Spleen (tissue), 11 donors: ENCODE measurements around the gene ANTXR2. TPM values are rescaled to one million over a fixed set of nuclear protein-coding genes. Genes with fewer than 3 reads are reported as not detected.

Experiments
- DNase-seq: peaks from one replicate; pipeline ENCODE4 v3.0.0-alpha.2; 2020
- H3K27ac ChIP-seq, 8 donors: fragments of 200-600 bp; sonication (generic) in 7 of 8; 1 replicate in 4 of 8; 2 replicates in 4 of 8; pipeline versions ENCODE4 v1.5.0 to v1.8.0; 2016 to 2021; ENCODE audit warnings: inconsistent platforms in 4 of 8, mild to moderate bottlenecking in 4 of 8, moderate library complexity in 1 of 8
- H3K27me3 ChIP-seq, 7 donors: fragments of 200-600 bp; sonication (generic) in 6 of 7; replicated peaks in 1 of 7; 1 replicate in 4 of 7; 2 replicates in 3 of 7; pipeline versions ENCODE4 v1.5.0 to v1.8.0; 2016 to 2021; ENCODE audit warnings: inconsistent platforms in 3 of 7, mild to moderate bottlenecking in 1 of 7
- H3K36me3 ChIP-seq, 6 donors: fragments of 200-600 bp; sonication (generic) in 5 of 6; 1 replicate in 4 of 6; 2 replicates in 2 of 6; pipeline versions ENCODE4 v1.5.0 to v1.8.0; 2016 to 2021; ENCODE audit warnings: inconsistent platforms in 2 of 6
- H3K4me1 ChIP-seq, 6 donors: fragments of 200-600 bp; sonication (generic) in 5 of 6; 1 replicate in 3 of 6; 2 replicates in 3 of 6; pipeline versions ENCODE4 v1.5.0 to v1.8.0; 2016 to 2021; ENCODE audit warnings: inconsistent platforms in 3 of 6
- H3K4me3 ChIP-seq, 8 donors: fragments of 200-600 bp; sonication (generic) in 7 of 8; 1 replicate in 4 of 8; 2 replicates in 4 of 8; pipeline versions ENCODE4 v1.5.0 to v1.8.0; 2016 to 2021; ENCODE audit warnings: inconsistent platforms in 4 of 8, mild to moderate bottlenecking in 4 of 8, moderate library complexity in 2 of 8
- H3K9me3 ChIP-seq, 8 donors: fragments of 200-600 bp; sonication (generic) in 7 of 8; 1 replicate in 4 of 8; 2 replicates in 4 of 8; pipeline versions ENCODE4 v1.5.0 to v1.8.0; 2016 to 2021; ENCODE audit warnings: inconsistent platforms in 4 of 8
- CTCF ChIP-seq, 11 experiments: fragments of 200-600 bp in 7 of 11; fragments of 450-650 bp in 4 of 11; sonication (generic) in 4 of 11; IDR thresholded peaks in 8 of 11; conservative IDR thresholded peaks in 3 of 11; 1 replicate in 7 of 11; 2 replicates in 4 of 11; pipeline versions ENCODE4 v1.4.0 to v1.8.0; 2016 to 2021; ENCODE audit warnings: antibody characterized with exemption in 11 of 11, inconsistent platforms in 4 of 11, mild to moderate bottlenecking in 1 of 11
- POLR2A ChIP-seq, 3 donors: fragments of 450-650 bp; IDR thresholded peaks; one replicate each; pipeline ENCODE4 v1.5.1; 2017; ENCODE audit warnings: antibody characterized with exemption in 3 of 3, mild to moderate bottlenecking in 1 of 3
- POLR2AphosphoS5 ChIP-seq, 3 donors: sonication (generic); formaldehyde crosslinking; IDR thresholded peaks; one replicate each; pipeline ENCODE4 v1.5.1; 2017; ENCODE audit warnings: antibody characterized with exemption in 3 of 3
- WGBS, 5 donors: extraction: QIAGEN DNeasy Blood & Tissue Kit in 3 of 5; methylation state at CpG; one replicate each; pipeline versions ENCODE4 v1.1.5 to v1.1.7; 2013 to 2018; 5-methylcytosine and 5-hydroxymethylcytosine counted together
- intact Hi-C: fragments of 100-400 bp; cut with DNase I; formaldehyde crosslinking; loops from one replicate; pipeline ENCODE4 v1.15.0; 2023; ENCODE audit warnings: low total_unique reads
- polyA plus RNA-seq, 3 donors: library from polyadenylated mRNA; stranded (reverse); fragments of 200-250 nt; gene quantifications; one replicate each; pipeline ENCODE4 v1.2.1, GENCODE V29; 2013
- total RNA-seq, 7 donors: library from RNA; depleted of rRNA in 3 of 7; stranded (reverse); fragments of >200 nt in 3 of 7; fragmentation: NEBNext Ultra II Directional in 4 of 7; extraction: Animal tissue kit (Norgen Biotek cat#: 25700) in 4 of 7; gene quantifications; one replicate each; pipeline versions ENCODE4 v1.1.0 to v1.2.1, GENCODE V29; 2016 to 2021
- donor health status: healthy with polysubstance abuse.
- donor health status: DM: no; HTN: no; CAD: no; lungs with moderate emphysema.
- donor health status: DM: no; HTN: no; CAD: no.
- donor health status: Bipolar disorder and iron deficiency.
- donor health status: healthy.
- donor health status: DM: no; HTN: no; CAD: no.
- donor health status: DM: yes; HTN: yes; CAD: no.

The ANTXR2 gene
- total and polyA plus RNA-seq, 10 donors = 3.7 to 56.3 (median 37.3) TPM

- intact Hi-C loops = no loop called here
- H3K9me3 ChIP-seq = no peaks in the 10 kb centered on the region
- DNase-seq = no peak
- no peaks in the 10 kb centered on the region for H3K27me3 ChIP-seq
- H3K4me3 ChIP-seq = peak overlapping the region in 1 of 8 donors; percentile 18
- no peak for TF ChIP-seq POLR2A (IDR thresholded peaks at IDR 0.05)
- no peak for TF ChIP-seq POLR2AphosphoS5 (IDR thresholded peaks at IDR 0.05)
- no peak for TF ChIP-seq CTCF (IDR thresholded peaks at IDR 0.05 in 8 of 11, conservative IDR thresholded peaks at IDR 0.05 in 3 of 11)
- peak overlapping the region; percentile 42 to 72 (median 66) for H3K27ac ChIP-seq
- peaks cover 0 to 31% (median 0%) of the 10 kb centered on the region in 6 donors for H3K36me3 ChIP-seq
- H3K4me1 ChIP-seq = peaks cover 16 to 40% (median 31%) of the 10 kb centered on the region in 6 donors
- 44 to 51% (median 50%) methylated on average over 2 of the region's 2 CpGs for WGBS, 5 donors
Measured at GRCh38 chr4:80036949-80037685, 35.9 kb downstream of the ANTXR2 start.

- peaks cover 0 to 33% (median under 1%) of the 10 kb centered on the region in 6 donors for H3K36me3 ChIP-seq
- intact Hi-C loops = no loop called here
- peak overlapping the region in 1 of 8 donors; percentile 18 for H3K4me3 ChIP-seq
Measured at GRCh38 chr4:80036306-80036705, 36.7 kb downstream of the ANTXR2 start.

GRCh38 chr4:80035336-80035735 is 37.7 kb downstream of the ANTXR2 start:
- Histone ChIP-seq H3K4me3 (no peak overlapping the region), H3K9me3 (no peaks in the 10 kb centered on the region), H3K4me1 (peaks cover 16 to 40% (median 31%) of the 10 kb centered on the region in 6 donors), H3K27me3 (no peaks in the 10 kb centered on the region), H3K27ac (peak overlapping the region in 4 of 8 donors; percentile 6 to 70 (median 37)), H3K36me3 (peaks cover 0 to 43% (median 6%) of the 10 kb centered on the region in 6 donors)
- no peak for TF ChIP-seq CTCF (IDR thresholded peaks at IDR 0.05 in 8 of 11, conservative IDR thresholded peaks at IDR 0.05 in 3 of 11)
- TF ChIP-seq POLR2AphosphoS5 (IDR thresholded peaks at IDR 0.05) = peak in 1 of 3 donors; percentile 41
- TF ChIP-seq POLR2A (IDR thresholded peaks at IDR 0.05) = no peak
- DNase-seq = no peak
- 53 to 60% (median 56%) methylated on average over 2 of the region's 2 CpGs for WGBS, 5 donors
- intact Hi-C loops = no loop called here

More at GRCh38 chr4:80036306-80036705, 36.7 kb downstream of the ANTXR2 start:
- 65 to 84% (median 82%) methylated on average over 7 of the region's 7 CpGs for WGBS, 5 donors
- Histone ChIP-seq H3K9me3 (no peaks in the 10 kb centered on the region), H3K27me3 (no peaks in the 10 kb centered on the region), H3K4me1 (peaks cover 16 to 40% (median 31%) of the 10 kb centered on the region in 6 donors), H3K27ac (peak overlapping the region; percentile 42 to 72 (median 66))
- DNase-seq = no peak
- TF ChIP-seq POLR2AphosphoS5 (IDR thresholded peaks at IDR 0.05) (no peak), POLR2A (IDR thresholded peaks at IDR 0.05) (no peak), CTCF (IDR thresholded peaks at IDR 0.05 in 8 of 11, conservative IDR thresholded peaks at IDR 0.05 in 3 of 11) (no peak)

GRCh38 chr4:80033581-80033980 is 39.4 kb downstream of the ANTXR2 start:
- TF ChIP-seq POLR2A (IDR thresholded peaks at IDR 0.05) = no peak
- no peak for TF ChIP-seq POLR2AphosphoS5 (IDR thresholded peaks at IDR 0.05)
- TF ChIP-seq CTCF (IDR thresholded peaks at IDR 0.05 in 8 of 11, conservative IDR thresholded peaks at IDR 0.05 in 3 of 11) = no peak
- H3K36me3 ChIP-seq = peaks cover 0 to 53% (median 9%) of the 10 kb centered on the region in 6 donors
- intact Hi-C loops = no loop called here
- no peak for DNase-seq
- no peak overlapping the region for H3K27ac ChIP-seq
- H3K4me1 ChIP-seq = peaks cover 16 to 40% (median 31%) of the 10 kb centered on the region in 6 donors
- H3K4me3 ChIP-seq = no peak overlapping the region
- no peaks in the 10 kb centered on the region for H3K27me3 ChIP-seq
- no peaks in the 10 kb centered on the region for H3K9me3 ChIP-seq
